GM12878 (cell line): ENCODE results near the gene SLC6A11. TPM values are rescaled to one million over a fixed set of nuclear protein-coding genes. Genes with fewer than 3 reads are reported as not detected.

ENCODE experiments used
- ATAC-seq: fragments of 200-7000 bp; cut with Tn5 transposase; 3 replicates; pipeline ENCODE4 v1.9.1; 2020; ENCODE audit warnings: mild to moderate bottlenecking, moderate library complexity
- BruUV-seq: library from RNA; stranded (reverse); fragments of 400-500 nt; replicated peaks from 2 replicates; lab custom pipeline; 2021; lab: Mats Ljungman, UMichigan
- CTCF ChIA-PET: fragments of 300-600 bp; sonication (Branson Sonifier 250); formaldehyde crosslinking; extraction: SDS; loops from one replicate; lab custom pipeline; 2021; ENCODE audit warnings: inconsistent platforms; lab: Yijun Ruan, JAX
- POLR2A ChIA-PET: fragments of 350-600 bp; formaldehyde crosslinking; extraction: SDS; loops from one replicate; lab custom pipeline; 2021; ENCODE audit warnings: inconsistent platforms; lab: Charles Lee
- RAD21 ChIA-PET: fragments of 300-600 bp; sonication (Branson Sonifier 250); formaldehyde crosslinking; loops from one replicate; lab custom pipeline; 2023; ENCODE audit warnings: antibody characterized with exemption; ENCODE audit not compliant: unreplicated experiment; lab: Charles Lee
- SMC1A ChIA-PET: fragments of 300-600 bp; sonication (Branson Sonifier 250); formaldehyde crosslinking; loops from one replicate; lab custom pipeline; 2023; ENCODE audit not compliant: unreplicated experiment, uncharacterized antibody; lab: Charles Lee
- DNase-seq: peaks from one replicate; pipeline ENCODE4 v3.0.0-alpha.2; 2011; ENCODE audit warnings: low read depth, low spot score
- FAIRE-seq: peaks from 3 replicates; lab custom pipeline; 2011; peaks lifted over from hg19 to GRCh38; lab: Jason Lieb, UNC
- H2AFZ ChIP-seq: 2 replicates; pipeline ENCODE4 v1.6.0; 2011; ENCODE audit warnings: low read depth, low read length, control low read depth; ENCODE audit not compliant: control insufficient read depth
- H3K27ac ChIP-seq: 2 replicates; pipeline ENCODE4 v1.5.1; 2011; ENCODE audit warnings: control low read depth; ENCODE audit not compliant: control insufficient read depth, insufficient read depth
- H3K27me3 ChIP-seq, 2 experiments: replicated peaks in 1 of 2; 2 replicates each; pipeline versions ENCODE4 v1.6.0 to v1.6.1; 2011; ENCODE audit warnings: low read length in 1 of 2; ENCODE audit not compliant: control insufficient read depth in 2 of 2, insufficient read depth in 2 of 2
- H3K36me3 ChIP-seq, 2 experiments: 2 replicates each; pipeline ENCODE4 v1.5.1; 2011; ENCODE audit warnings: low read length in 1 of 2; ENCODE audit not compliant: control insufficient read depth in 2 of 2, insufficient read depth in 2 of 2
- H3K4me1 ChIP-seq: 2 replicates; pipeline ENCODE4 v1.6.1; 2011; ENCODE audit warnings: mild to moderate bottlenecking, low read length, moderate library complexity, mixed read lengths; ENCODE audit not compliant: control insufficient read depth, insufficient read depth
- H3K4me2 ChIP-seq: 2 replicates; pipeline ENCODE4 v1.6.0; 2011; ENCODE audit warnings: control low read depth; ENCODE audit not compliant: control insufficient read depth, insufficient read depth
- H3K4me3 ChIP-seq: fragments of 200-600 bp; sonication (generic); 2 replicates; pipeline ENCODE4 v1.5.1; 2016
- H3K79me2 ChIP-seq: 2 replicates; pipeline ENCODE4 v1.6.0; 2011; ENCODE audit warnings: low read length; ENCODE audit not compliant: control insufficient read depth, insufficient read depth
- H3K9ac ChIP-seq: 2 replicates; pipeline ENCODE4 v1.8.0; 2011; ENCODE audit warnings: low read length, control low read depth, mixed read lengths; ENCODE audit not compliant: control insufficient read depth, insufficient read depth
- H3K9me3 ChIP-seq: replicated peaks from 3 replicates; pipeline ENCODE4 v1.5.1; 2011; ENCODE audit warnings: mild to moderate bottlenecking, low read length; ENCODE audit not compliant: control insufficient read depth, insufficient read depth
- H4K20me1 ChIP-seq: 2 replicates; pipeline ENCODE4 v1.6.0; 2011; ENCODE audit not compliant: control insufficient read depth, insufficient read depth
- CBFB ChIP-seq: IDR thresholded peaks from 2 replicates; pipeline ENCODE4 v1.6.1; 2016; ENCODE audit warnings: antibody characterized with exemption, low read depth
- ELK1 ChIP-seq: IDR thresholded peaks from 2 replicates; pipeline ENCODE4 v1.6.1; 2012; ENCODE audit warnings: low read depth, low read length, improper control_type of control experiment
- FOXM1 ChIP-seq: IDR thresholded peaks from 2 replicates; pipeline ENCODE4 v1.6.1; 2012; ENCODE audit warnings: low read depth, mild to moderate bottlenecking, inconsistent platforms, low read length, moderate library complexity
- PML ChIP-seq: IDR thresholded peaks from 2 replicates; pipeline ENCODE4 v1.6.1; 2012; ENCODE audit warnings: low read length, inconsistent platforms
- PRDM15 ChIP-seq: fragments of 450-650 bp; formaldehyde crosslinking; IDR thresholded peaks from 2 replicates; pipeline ENCODE4 v1.4.0; 2020; ENCODE audit warnings: mild to moderate bottlenecking, moderate library complexity
- RAD21 ChIP-seq: IDR thresholded peaks from 2 replicates; pipeline ENCODE4 v1.6.1; 2011; ENCODE audit warnings: mild to moderate bottlenecking, low read depth, low read length, moderate library complexity; ENCODE audit not compliant: insufficient read depth
- RAD51 ChIP-seq: fragments of 450-650 bp; IDR thresholded peaks from 2 replicates; pipeline ENCODE4 v1.6.1; 2016; ENCODE audit warnings: moderate library complexity, mild to moderate bottlenecking, inconsistent platforms
- STAT3 ChIP-seq: IDR thresholded peaks from 2 replicates; pipeline ENCODE4 v1.6.1; 2011; ENCODE audit warnings: low read depth, low read length, improper control_type of control experiment
- USF1 ChIP-seq: IDR thresholded peaks from 2 replicates; pipeline ENCODE4 v1.6.1; 2011; ENCODE audit warnings: borderline replicate concordance, low read depth, mild to moderate bottlenecking, moderate library complexity, mixed read lengths, low read length; ENCODE audit not compliant: insufficient read depth; ENCODE audit errors: extremely low read length
- ZBTB40 ChIP-seq: fragments of 450-650 bp; IDR thresholded peaks from 2 replicates; pipeline ENCODE4 v1.6.1; 2016; ENCODE audit warnings: mild to moderate bottlenecking, moderate library complexity, borderline replicate concordance
- ZNF384 ChIP-seq: IDR thresholded peaks from 2 replicates; pipeline ENCODE4 v1.6.1; 2012; ENCODE audit warnings: low read depth, mild to moderate bottlenecking, low read length, improper control_type of control experiment, borderline replicate concordance
- WGBS: methylation state at CpG from one replicate; pipeline ENCODE4 v1.1.6; 2016; ENCODE audit warnings: low lambda C conversion rate; ENCODE audit not compliant: insufficient replicate concordance, insufficient coverage; ENCODE audit errors: missing lambda C conversion rate; 5-methylcytosine and 5-hydroxymethylcytosine counted together
- in situ Hi-C: fragments of 300-500 bp; cut with MboI; formaldehyde crosslinking; loops from 9 replicates; pipeline ENCODE4 v1.14.3; 2018; ENCODE audit warnings: mixed read lengths
- intact Hi-C: fragments of 100-400 bp; cut with micrococcal nuclease; formaldehyde crosslinking; loops from one replicate; pipeline ENCODE4 v1.14.2; 2022; ENCODE audit not compliant: unreplicated experiment
- polyA plus RNA-seq, 11 experiments: library from polyadenylated mRNA; depleted of rRNA in 4 of 11; unstranded in 6 of 11; stranded (reverse) in 5 of 11; fragments of >200 nt; fragmentation: Nextera tagmentation in 4 of 11; fragmentation: Illumina TruSeq in 1 of 11; extraction: Ambion mirVana in 4 of 11; extraction: Trizol in 1 of 11; gene quantifications; 1 replicate in 1 of 11; 2 replicates in 10 of 11; pipeline versions ENCODE4 v1.2.1 to v1.2.3, GENCODE V29; 2011 to 2016; ENCODE audit warnings: inconsistent platforms in 2 of 11, missing spikeins in 2 of 11, low read depth in 1 of 11
- total RNA-seq, 4 experiments: library from RNA; depleted of rRNA in 3 of 4; stranded (reverse); fragments of >200 nt in 3 of 4; fragmentation: Illumina TruSeq in 1 of 4; extraction: Trizol in 1 of 4; gene quantifications; 2 replicates each; pipeline versions ENCODE4 v1.2.1 to v1.2.3, GENCODE V29; 2013 to 2021

The SLC6A11 gene
- total and polyA plus RNA-seq, 10 of the 15 experiments (the other 5 are each of a cell fraction or from before 2014, with no cell fraction given) = not detected

- no peak for TF ChIP-seq PRDM15 (CRISPR knock-in tag)
- no peak for TF ChIP-seq FOXM1
- no peak for TF ChIP-seq ELK1
Measured at GRCh38 chr3:10792208-10792607, 23.8 kb upstream of the SLC6A11 start (continued).

GRCh38 chr3:10798600-10799367 lies 17.2 kb upstream of the SLC6A11 start:
- Histone ChIP-seq H3K4me2 (no peak overlapping the region), H3K27me3 (no peaks in the 10 kb centered on the region; a peak in 1 of 4 replicates), H3K4me1 (no peaks in the 10 kb centered on the region), H3K9ac (no peak overlapping the region), H4K20me1 (no peaks in the 10 kb centered on the region), H3K9me3 (no peaks in the 10 kb centered on the region), H3K4me3 (no peak overlapping the region), H2AFZ (no peak overlapping the region), H3K27ac (no peak overlapping the region), H3K36me3 (no peaks in the 10 kb centered on the region), H3K79me2 (no peaks in the 10 kb centered on the region)
- in situ Hi-C loops = no loop called here
- BruUV-seq = no TSS peak
- ChIA-PET POLR2A (no interaction called here), SMC1A (interaction anchor here (1.4 kb wide), 1 partner anchor 30 kb away, joined by 3 read pairs; no protein-coding TSS in a partner anchor), RAD21 (no interaction called here), CTCF (interaction anchor here (1.7 kb wide), 1 partner anchor 13 kb away, joined by 8 read pairs; no protein-coding TSS in a partner anchor)
- DNase-seq (no peak), ATAC-seq (no peak), FAIRE-seq (no peak)
- intact Hi-C loops = no loop called here
- 11% methylated on average over 5 of the region's 5 CpGs for WGBS
- TF ChIP-seq PML (no peak), STAT3 (no peak), RAD21 (no peak), ZNF384 (no peak), ZBTB40 (no peak), USF1 (no peak), RAD51 (no peak), CBFB (no peak)
